Body of pancreas (tissue), 4 donors: Measurements from ENCODE around the gene LHB.
"Not testable (repeated sequence)": the region's sequence is repeated elsewhere in the genome, so short reads cannot be mapped to it uniquely, and the experiment has no call there.

ENCODE experiments used
- CTCF ChIP-seq, 7 experiments: fragments of 450-650 bp in 4 of 7; fragments of 200-600 bp in 3 of 7; sonication (generic) in 3 of 7; IDR thresholded peaks; one replicate each; pipeline ENCODE4 v1.5.1; 2016 to 2019; ENCODE audit warnings: antibody characterized with exemption in 7 of 7
- POLR2A ChIP-seq, 3 donors: fragments of 450-650 bp; IDR thresholded peaks; one replicate each; pipeline ENCODE4 v1.6.1; 2016; ENCODE audit warnings: antibody characterized with exemption in 3 of 3, mild to moderate bottlenecking in 2 of 3

GRCh38 chr19:49056902-49057596, 40.2 kb upstream of the LHB start:
- not testable (repeated sequence) for TF ChIP-seq CTCF, POLR2A (IDR thresholded peaks at IDR 0.05)
